ENCODE results near the gene NUCB1.
A peak's percentile ranks its signal among the peaks of the same experiment; 100 is the strongest.
"Not testable (repeated sequence)": the region's sequence is repeated elsewhere in the genome, so short reads cannot be mapped to it uniquely, and the experiment has no call there.

Gene NUCB1

GRCh38 chr19:48921721-48922500 lies 21.8 kb downstream of the NUCB1 start:
- H3K9me3 ChIP-seq (ENCODE audit: low read length), result no peaks in the 10 kb centered on the region
- peaks cover 45% of the 10 kb centered on the region for H3K36me3 ChIP-seq (ENCODE audit: insufficient read depth, low read length)
- H3K27me3 ChIP-seq (ENCODE audit: insufficient read depth, low read length), result no peaks in the 10 kb centered on the region
- no peaks in the 10 kb centered on the region for H3K4me1 ChIP-seq (ENCODE audit: insufficient read depth, low read length)
- no peak overlapping the region for H3K4me3 ChIP-seq (ENCODE audit: low read length)
- H2AFZ ChIP-seq (ENCODE audit: low read depth, low read length), result no peak overlapping the region

GRCh38 chr19:48922548-48923490 lies 22.7 kb downstream of the NUCB1 start:
- Histone ChIP-seq H3K36me3 (ENCODE audit: insufficient read depth, low read length) (peaks cover 44% of the 10 kb centered on the region), H3K9me3 (ENCODE audit: low read length) (no peaks in the 10 kb centered on the region), H3K27me3 (ENCODE audit: insufficient read depth, low read length) (no peaks in the 10 kb centered on the region), H3K4me3 (ENCODE audit: low read length) (no peak overlapping the region), H2AFZ (ENCODE audit: low read depth, low read length) (no peak overlapping the region), H3K4me1 (ENCODE audit: insufficient read depth, low read length) (no peaks in the 10 kb centered on the region)

- no peak overlapping the region for H2AFZ ChIP-seq (ENCODE audit: low read depth, low read length)
- peaks cover 24% of the 10 kb centered on the region for H3K36me3 ChIP-seq (ENCODE audit: insufficient read depth, low read length)
- H3K4me1 ChIP-seq (ENCODE audit: insufficient read depth, low read length), result no peaks in the 10 kb centered on the region
- H3K9me3 ChIP-seq (ENCODE audit: low read length), result no peaks in the 10 kb centered on the region
- H3K27me3 ChIP-seq (ENCODE audit: insufficient read depth, low read length), result no peaks in the 10 kb centered on the region
- no peak overlapping the region for H3K4me3 ChIP-seq (ENCODE audit: low read length)
Observed at GRCh38 chr19:48925240-48925843, 25.2 kb downstream of the NUCB1 start.

GRCh38 chr19:48925890-48926289 lies 25.8 kb downstream of the NUCB1 start:
- not testable (repeated sequence) for H2AFZ ChIP-seq (ENCODE audit: low read depth, low read length); H3K4me1 ChIP-seq (ENCODE audit: insufficient read depth, low read length); H3K9me3 ChIP-seq (ENCODE audit: low read length); H3K27me3 ChIP-seq (ENCODE audit: insufficient read depth, low read length); H3K4me3 ChIP-seq (ENCODE audit: low read length)
- peaks cover 22% of the 10 kb centered on the region for H3K36me3 ChIP-seq (ENCODE audit: insufficient read depth, low read length)

GRCh38 chr19:48926909-48927308 lies 26.8 kb downstream of the NUCB1 start:
- Histone ChIP-seq H3K9me3 (ENCODE audit: low read length) (no peaks in the 10 kb centered on the region), H2AFZ (ENCODE audit: low read depth, low read length) (no peak overlapping the region), H3K27me3 (ENCODE audit: insufficient read depth, low read length) (no peaks in the 10 kb centered on the region), H3K4me1 (ENCODE audit: insufficient read depth, low read length) (no peaks in the 10 kb centered on the region), H3K4me3 (ENCODE audit: low read length) (no peak overlapping the region), H3K36me3 (ENCODE audit: insufficient read depth, low read length) (peaks cover 13% of the 10 kb centered on the region)

GRCh38 chr19:48927692-48928091 lies 27.6 kb downstream of the NUCB1 start:
- not testable (repeated sequence) for H2AFZ ChIP-seq (ENCODE audit: low read depth, low read length); H3K4me3 ChIP-seq (ENCODE audit: low read length); H3K4me1 ChIP-seq (ENCODE audit: insufficient read depth, low read length); H3K9me3 ChIP-seq (ENCODE audit: low read length); H3K27me3 ChIP-seq (ENCODE audit: insufficient read depth, low read length); H3K36me3 ChIP-seq (ENCODE audit: insufficient read depth, low read length)

- peaks cover 7% of the 10 kb centered on the region for H3K4me1 ChIP-seq (ENCODE audit: insufficient read depth, low read length)
- H2AFZ ChIP-seq (ENCODE audit: low read depth, low read length), result no peak overlapping the region
- peaks cover 3% of the 10 kb centered on the region for H3K27me3 ChIP-seq (ENCODE audit: insufficient read depth, low read length)
- H3K9me3 ChIP-seq (ENCODE audit: low read length), result no peaks in the 10 kb centered on the region
- no peaks in the 10 kb centered on the region for H3K36me3 ChIP-seq (ENCODE audit: insufficient read depth, low read length)
- no peak overlapping the region for H3K4me3 ChIP-seq (ENCODE audit: low read length)
Observed at GRCh38 chr19:48928164-48929025, 28.3 kb downstream of the NUCB1 start.

GRCh38 chr19:48933382-48933932 lies 33.3 kb downstream of the NUCB1 start, which contains the start of gene DHDH:
Gene DHDH (plus strand): TSS chr19:48933699. CDS start chr19:48933722, 23 bp downstream.
- H2AFZ ChIP-seq (ENCODE audit: low read depth, low read length), result peak within 1 kb of the TSS; percentile 74
- peaks cover 15% of the 10 kb centered on the region for H3K4me1 ChIP-seq (ENCODE audit: insufficient read depth, low read length)
- H3K9me3 ChIP-seq (ENCODE audit: low read length), result no peaks in the 10 kb centered on the region
- H3K36me3 ChIP-seq (ENCODE audit: insufficient read depth, low read length), result no peaks in the 10 kb centered on the region
- H3K27me3 ChIP-seq (ENCODE audit: insufficient read depth, low read length), result peaks cover 3% of the 10 kb centered on the region
- H3K4me3 ChIP-seq (ENCODE audit: low read length), result peak within 1 kb of the TSS; percentile 44

- no peak overlapping the region for H2AFZ ChIP-seq (ENCODE audit: low read depth, low read length)
- H3K36me3 ChIP-seq (ENCODE audit: insufficient read depth, low read length), result no peaks in the 10 kb centered on the region
- H3K4me1 ChIP-seq (ENCODE audit: insufficient read depth, low read length), result peaks cover 15% of the 10 kb centered on the region
- H3K27me3 ChIP-seq (ENCODE audit: insufficient read depth, low read length), result peaks cover 3% of the 10 kb centered on the region
- H3K9me3 ChIP-seq (ENCODE audit: low read length), result no peaks in the 10 kb centered on the region
- H3K4me3 ChIP-seq (ENCODE audit: low read length), result no peak overlapping the region
Observed at GRCh38 chr19:48934837-48935236, 34.7 kb downstream of the NUCB1 start.

GRCh38 chr19:48935864-48936263 lies 35.8 kb downstream of the NUCB1 start:
- H3K4me3 ChIP-seq (ENCODE audit: low read length), result no peak overlapping the region
- peaks cover 15% of the 10 kb centered on the region for H3K4me1 ChIP-seq (ENCODE audit: insufficient read depth, low read length)
- no peak overlapping the region for H2AFZ ChIP-seq (ENCODE audit: low read depth, low read length)
- H3K9me3 ChIP-seq (ENCODE audit: low read length), result no peaks in the 10 kb centered on the region
- no peaks in the 10 kb centered on the region for H3K36me3 ChIP-seq (ENCODE audit: insufficient read depth, low read length)
- H3K27me3 ChIP-seq (ENCODE audit: insufficient read depth, low read length), result peaks cover 3% of the 10 kb centered on the region

GRCh38 chr19:48938256-48938655 lies 38.1 kb downstream of the NUCB1 start:
- peaks cover 9% of the 10 kb centered on the region for H3K4me1 ChIP-seq (ENCODE audit: insufficient read depth, low read length)
- H3K36me3 ChIP-seq (ENCODE audit: insufficient read depth, low read length), result no peaks in the 10 kb centered on the region
- H3K9me3 ChIP-seq (ENCODE audit: low read length), result no peaks in the 10 kb centered on the region
- H3K27me3 ChIP-seq (ENCODE audit: insufficient read depth, low read length), result no peaks in the 10 kb centered on the region
- H2AFZ ChIP-seq (ENCODE audit: low read depth, low read length), result no peak overlapping the region
- no peak overlapping the region for H3K4me3 ChIP-seq (ENCODE audit: low read length)

- no peaks in the 10 kb centered on the region for H3K27me3 ChIP-seq (ENCODE audit: insufficient read depth, low read length)
- no peaks in the 10 kb centered on the region for H3K36me3 ChIP-seq (ENCODE audit: insufficient read depth, low read length)
- H3K9me3 ChIP-seq (ENCODE audit: low read length), result no peaks in the 10 kb centered on the region
- no peak overlapping the region for H2AFZ ChIP-seq (ENCODE audit: low read depth, low read length)
- peaks cover 4% of the 10 kb centered on the region for H3K4me1 ChIP-seq (ENCODE audit: insufficient read depth, low read length)
- H3K4me3 ChIP-seq (ENCODE audit: low read length), result no peak overlapping the region
Observed at GRCh38 chr19:48940902-48941301, 40.8 kb downstream of the NUCB1 start.
